HAP-1 (cell line): Measurements from ENCODE around the gene DEDD2.

ENCODE experiments used
- DNase-seq, 2 experiments: peaks; one replicate each; pipeline ENCODE4 v3.0.0-alpha.2; 2016 to 2020; ENCODE audit warnings: low spot score in 2 of 2
- H3K27me3 ChIP-seq: fragments of 250-450 bp; sonication (Bioruptor Pico); 2 replicates; pipeline ENCODE4 v1.5.1; 2020; ENCODE audit warnings: low read depth, mild to moderate bottlenecking, moderate library complexity
- H3K36me3 ChIP-seq: fragments of 250-450 bp; sonication (Bioruptor Pico); replicated peaks from 2 replicates; pipeline ENCODE4 v1.5.1; 2020; ENCODE audit warnings: mild to moderate bottlenecking
- H3K4me1 ChIP-seq: fragments of 250-450 bp; sonication (Bioruptor Pico); 2 replicates; pipeline ENCODE4 v1.5.1; 2020; ENCODE audit warnings: mild to moderate bottlenecking
- H3K4me3 ChIP-seq: fragments of 250-450 bp; sonication (Bioruptor Pico); 2 replicates; pipeline ENCODE4 v1.5.1; 2020; ENCODE audit warnings: mild to moderate bottlenecking, moderate library complexity
- H3K9me3 ChIP-seq: fragments of 250-450 bp; sonication (Bioruptor Pico); 2 replicates; pipeline ENCODE4 v1.5.1; 2020; ENCODE audit warnings: mild to moderate bottlenecking, moderate library complexity
- in situ Hi-C: fragments of 300-500 bp; cut with MboI; formaldehyde crosslinking; loops from 3 replicates; pipeline ENCODE4 v1.14.3; 2020; ENCODE audit warnings: low sequenced_read_pairs, inconsistent platforms, mixed read lengths

Gene DEDD2

DNA sequence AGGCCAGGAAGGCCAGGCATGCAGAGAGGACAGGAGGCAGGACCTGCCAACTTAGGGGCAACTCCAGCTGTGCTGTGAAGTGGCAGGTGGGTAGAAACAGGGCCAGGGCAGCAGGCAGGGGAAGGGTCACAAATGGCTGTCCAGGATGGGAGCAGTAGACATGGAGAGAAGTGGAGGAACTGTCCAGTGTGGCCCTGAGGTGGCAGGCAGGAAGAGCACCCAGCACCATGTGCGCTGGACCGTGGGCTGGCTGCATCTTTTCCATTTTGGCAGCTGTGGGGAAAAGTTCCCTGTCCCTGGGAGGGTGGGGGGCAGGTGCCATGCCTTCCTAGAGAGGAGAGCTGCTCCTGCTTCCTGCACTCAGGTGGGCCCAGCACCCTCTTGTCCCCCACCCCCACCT, 13.8 kb downstream of the DEDD2 start:
- no peaks in the 10 kb centered on the region for H3K27me3 ChIP-seq
- DNase-seq, result no peak
- H3K36me3 ChIP-seq, result peaks cover 79% of the 10 kb centered on the region
- H3K4me3 ChIP-seq, result no peak overlapping the region
- in situ Hi-C loops, result no loop called here
- no peaks in the 10 kb centered on the region for H3K4me1 ChIP-seq
- no peaks in the 10 kb centered on the region for H3K9me3 ChIP-seq

DNA sequence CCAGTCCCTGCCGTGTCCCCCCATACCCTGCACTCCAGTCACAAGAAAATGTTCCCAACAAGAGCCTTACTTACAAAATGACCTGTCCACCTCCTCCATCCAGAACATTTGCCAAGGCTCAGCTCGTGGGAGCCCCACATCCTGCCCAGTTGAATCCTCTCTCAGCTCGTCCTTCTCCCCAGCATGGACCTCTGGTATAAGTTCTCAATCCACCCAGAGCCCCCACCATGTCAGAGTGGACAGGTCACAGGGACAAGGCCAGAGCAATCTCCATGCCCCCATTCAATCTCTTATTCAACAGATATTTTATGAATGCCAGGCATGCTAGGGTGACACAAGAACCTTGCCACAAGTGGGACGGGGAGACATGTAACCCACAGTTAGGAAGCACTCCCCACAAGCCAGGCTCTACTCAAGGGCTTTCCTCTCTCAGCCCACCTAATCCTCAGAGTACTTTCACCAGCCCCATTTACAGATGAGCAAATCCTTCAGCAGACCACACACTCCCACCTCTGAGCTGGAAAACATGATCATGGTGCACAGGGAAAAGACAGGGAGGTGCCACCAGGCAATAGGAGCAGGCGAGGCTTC, 15.1 kb downstream of the DEDD2 start:
- peaks cover 74% of the 10 kb centered on the region for H3K36me3 ChIP-seq
- H3K9me3 ChIP-seq, result no peaks in the 10 kb centered on the region
- H3K4me3 ChIP-seq, result no peak overlapping the region
- no peaks in the 10 kb centered on the region for H3K27me3 ChIP-seq
- no peaks in the 10 kb centered on the region for H3K4me1 ChIP-seq
- in situ Hi-C loops, result no loop called here
- no peak for DNase-seq

DNA sequence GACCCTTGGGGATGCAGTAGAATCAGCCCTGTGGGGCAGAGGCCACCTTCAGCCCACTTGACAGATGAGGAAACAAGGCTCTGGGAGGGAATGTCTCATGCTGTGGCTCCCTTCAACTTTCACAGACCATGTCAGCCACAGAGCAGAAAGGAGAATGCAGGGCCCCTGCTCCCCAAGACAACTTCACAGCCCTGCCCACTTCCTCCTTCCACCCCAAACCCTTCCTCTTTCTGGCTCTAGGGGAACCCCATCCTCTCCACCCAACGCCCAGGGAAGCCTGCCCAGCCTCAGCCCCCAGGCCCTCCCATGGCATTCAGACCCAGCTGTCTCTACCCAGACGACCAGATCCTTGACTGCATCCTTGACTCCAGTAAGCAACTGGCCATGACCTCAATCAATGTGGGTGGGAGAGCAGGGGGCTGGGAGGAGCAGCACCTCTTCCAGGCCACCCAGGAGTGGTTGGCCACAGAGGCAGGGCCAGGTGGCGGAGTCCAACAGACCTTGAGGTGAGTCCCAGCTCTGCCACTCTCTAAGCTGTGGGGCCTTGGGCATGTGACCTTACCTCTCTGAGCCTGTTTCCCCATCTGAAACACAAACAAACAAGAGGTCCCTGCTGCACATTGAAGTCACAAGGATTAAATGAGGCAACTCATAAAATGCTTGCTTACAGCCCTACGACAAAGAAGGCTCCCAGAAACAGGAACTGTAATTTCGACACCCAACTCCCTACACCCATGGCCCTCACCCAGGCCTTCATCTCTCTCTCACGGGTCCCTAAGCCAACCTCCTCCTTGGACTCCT, 15.8 kb downstream of the DEDD2 start:
- H3K4me3 ChIP-seq, result no peak overlapping the region
- DNase-seq, result no peak

GRCh38 chr19:42200116-42200715, 17.3 kb downstream of the DEDD2 start:
- in situ Hi-C loops, result no loop called here
- H3K36me3 ChIP-seq, result peaks cover 61% of the 10 kb centered on the region
- no peaks in the 10 kb centered on the region for H3K9me3 ChIP-seq
- no peaks in the 10 kb centered on the region for H3K4me1 ChIP-seq
- H3K27me3 ChIP-seq, result no peaks in the 10 kb centered on the region
- DNase-seq, result no peak
- no peak overlapping the region for H3K4me3 ChIP-seq

More for the DNA sequence above, 15.8 kb downstream of the DEDD2 start:
- no peaks in the 10 kb centered on the region for H3K4me1 ChIP-seq
- no peaks in the 10 kb centered on the region for H3K9me3 ChIP-seq
- H3K27me3 ChIP-seq, result no peaks in the 10 kb centered on the region
- H3K36me3 ChIP-seq, result peaks cover 67% of the 10 kb centered on the region
- in situ Hi-C loops, result no loop called here

GRCh38 chr19:42199440-42200115, 17.9 kb downstream of the DEDD2 start:
- DNase-seq, result no peak
- in situ Hi-C loops, result no loop called here
- Histone ChIP-seq H3K9me3 (no peaks in the 10 kb centered on the region), H3K4me1 (no peaks in the 10 kb centered on the region), H3K4me3 (no peak overlapping the region), H3K36me3 (peaks cover 61% of the 10 kb centered on the region), H3K27me3 (no peaks in the 10 kb centered on the region)

DNA sequence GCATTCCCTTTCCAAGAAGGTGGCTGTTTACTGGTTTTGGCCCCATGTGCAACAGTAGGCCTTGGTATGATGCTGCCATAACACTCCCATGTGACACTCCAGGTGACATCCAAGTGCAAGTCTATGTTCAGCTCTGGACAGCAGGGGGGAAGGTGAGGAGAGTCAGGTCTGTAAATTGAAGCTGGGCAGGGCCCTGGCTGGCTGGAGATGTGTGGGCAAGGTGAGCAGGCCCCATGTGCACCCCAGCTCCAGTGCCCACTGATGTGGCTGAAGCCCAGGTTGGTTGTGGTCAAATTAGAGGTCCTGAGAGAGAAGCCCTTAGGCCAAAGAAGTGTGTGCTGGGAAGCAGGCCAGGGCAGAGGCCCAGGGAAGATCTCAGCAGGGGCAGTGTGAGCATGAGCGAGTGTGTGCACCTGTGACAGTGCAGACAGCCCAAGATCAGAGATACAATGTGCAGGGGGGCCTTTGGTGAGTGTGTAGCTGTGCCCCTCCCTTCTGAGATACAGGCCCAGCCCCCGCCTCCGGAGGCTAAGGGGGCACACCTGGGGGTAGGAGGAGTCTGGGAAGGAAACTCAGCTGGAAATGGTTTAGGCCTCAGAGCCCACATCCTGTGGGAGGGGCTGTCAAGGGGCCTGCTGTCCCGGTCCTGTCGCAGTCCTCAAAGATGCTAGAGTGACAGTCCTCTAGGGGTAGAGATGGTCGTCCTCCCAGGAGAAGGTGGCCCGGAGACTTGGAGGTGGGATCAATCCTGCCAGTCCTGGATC, 18.6 kb downstream of the DEDD2 start:
- H3K9me3 ChIP-seq, result no peaks in the 10 kb centered on the region
- H3K27me3 ChIP-seq, result no peaks in the 10 kb centered on the region
- no peak for DNase-seq
- in situ Hi-C loops, result no loop called here
- no peak overlapping the region for H3K4me3 ChIP-seq
- no peaks in the 10 kb centered on the region for H3K4me1 ChIP-seq
- H3K36me3 ChIP-seq, result peaks cover 56% of the 10 kb centered on the region

GRCh38 chr19:42197375-42197817, 20.1 kb downstream of the DEDD2 start:
- H3K4me1 ChIP-seq, result no peaks in the 10 kb centered on the region
- no peaks in the 10 kb centered on the region for H3K9me3 ChIP-seq
- no peak for DNase-seq
- no peaks in the 10 kb centered on the region for H3K27me3 ChIP-seq
- in situ Hi-C loops, result no loop called here
- peaks cover 41% of the 10 kb centered on the region for H3K36me3 ChIP-seq
- H3K4me3 ChIP-seq, result no peak overlapping the region

DNA sequence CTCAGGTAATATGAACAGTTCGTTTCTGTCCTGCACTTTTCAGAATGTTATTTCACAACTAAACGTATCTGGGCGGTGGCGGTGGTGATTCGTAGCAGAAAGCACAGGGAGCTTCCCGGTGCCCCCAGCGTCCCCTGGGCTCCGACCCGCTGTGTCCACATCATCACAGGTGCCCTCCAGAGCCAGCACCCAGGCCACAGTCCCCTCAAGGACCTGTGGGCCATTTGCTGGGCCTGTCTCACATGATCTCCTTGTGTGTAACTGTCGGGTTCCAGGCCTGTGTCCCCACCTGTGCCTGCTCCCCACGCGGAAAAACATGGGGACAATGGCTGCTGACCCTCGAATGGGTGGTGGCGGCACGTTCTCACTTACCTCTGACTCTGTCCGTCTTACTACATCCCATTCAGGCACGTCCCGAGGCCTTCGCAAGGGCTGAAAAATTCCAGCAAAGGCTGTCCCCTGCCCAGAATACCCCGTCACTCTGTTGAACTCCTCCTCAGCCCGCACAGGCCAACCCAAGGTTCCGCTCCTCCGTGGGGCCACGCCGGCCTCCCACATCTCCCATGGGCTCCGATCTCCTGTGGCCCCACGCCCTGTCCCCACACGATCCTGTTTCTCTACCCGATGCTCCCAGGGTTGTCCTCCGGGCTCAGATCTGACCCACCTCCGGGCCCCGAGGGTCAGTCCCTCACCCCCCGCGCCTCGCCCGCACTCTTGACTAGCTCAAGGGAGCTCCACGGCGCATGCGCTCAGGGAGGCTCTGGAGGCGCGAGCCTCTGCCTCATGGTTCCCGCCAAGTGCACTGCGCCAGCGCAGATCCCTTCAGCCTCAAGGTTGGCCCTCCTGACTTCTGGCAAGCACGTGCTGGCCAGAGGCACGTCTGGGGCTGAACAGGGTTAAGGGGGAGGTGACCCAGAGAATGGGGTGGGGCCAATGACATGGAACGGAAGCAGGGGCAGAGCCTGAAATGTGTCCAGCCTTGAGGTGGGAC, 21.2 kb downstream of the DEDD2 start:
- Histone ChIP-seq H3K4me1 (no peaks in the 10 kb centered on the region), H3K36me3 (peaks cover 30% of the 10 kb centered on the region), H3K9me3 (no peaks in the 10 kb centered on the region), H3K4me3 (no peak overlapping the region), H3K27me3 (peaks cover 5% of the 10 kb centered on the region)
- in situ Hi-C loops, result no loop called here
- no peak for DNase-seq

DNA sequence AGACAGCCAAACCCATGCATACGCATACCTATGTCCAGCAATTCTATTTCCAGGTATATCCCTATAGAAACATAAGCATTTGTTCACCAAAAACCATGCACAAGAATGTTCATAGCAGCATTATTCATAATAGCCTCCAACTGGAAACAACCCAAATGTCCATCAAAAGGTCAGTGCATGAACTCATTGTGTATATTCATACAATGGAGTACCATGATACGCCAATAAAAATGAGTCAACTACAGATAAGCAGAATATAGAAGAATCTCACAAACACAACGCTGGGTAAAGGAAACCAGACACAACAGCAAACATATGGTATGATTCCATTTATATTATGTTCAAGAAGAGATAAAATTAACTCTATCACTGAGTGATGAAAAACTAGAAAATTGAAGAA, 23.8 kb downstream of the DEDD2 start:
- Histone ChIP-seq H3K36me3 (peaks cover 6% of the 10 kb centered on the region), H3K4me1 (no peaks in the 10 kb centered on the region), H3K4me3 (no peak overlapping the region), H3K9me3 (no peaks in the 10 kb centered on the region), H3K27me3 (peaks cover 7% of the 10 kb centered on the region)
- in situ Hi-C loops, result no loop called here
- DNase-seq, result no peak

DNA sequence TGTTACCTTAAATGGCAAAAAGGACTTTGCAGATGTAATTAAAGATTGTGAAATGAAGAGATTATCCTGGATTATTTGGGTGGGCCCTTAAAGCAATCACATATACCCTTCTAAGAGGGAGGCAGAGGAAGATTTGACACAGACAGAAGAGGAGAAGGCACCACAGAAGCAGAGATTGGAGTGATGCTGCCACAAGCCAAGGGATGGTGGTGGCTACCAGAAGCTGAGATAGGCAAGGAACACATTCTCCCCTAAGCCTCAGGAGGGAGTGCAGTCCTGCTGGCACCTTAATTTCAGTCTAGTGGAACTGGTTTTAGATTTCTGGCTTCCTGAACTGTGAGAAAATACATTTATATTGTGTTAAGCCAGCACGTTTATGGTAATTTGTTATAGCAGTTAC, 24.2 kb downstream of the DEDD2 start:
- Histone ChIP-seq H3K4me3 (no peak overlapping the region), H3K4me1 (no peaks in the 10 kb centered on the region), H3K27me3 (peaks cover 7% of the 10 kb centered on the region), H3K9me3 (no peaks in the 10 kb centered on the region), H3K36me3 (peaks cover 2% of the 10 kb centered on the region)
- in situ Hi-C loops, result no loop called here
- no peak for DNase-seq

DNA sequence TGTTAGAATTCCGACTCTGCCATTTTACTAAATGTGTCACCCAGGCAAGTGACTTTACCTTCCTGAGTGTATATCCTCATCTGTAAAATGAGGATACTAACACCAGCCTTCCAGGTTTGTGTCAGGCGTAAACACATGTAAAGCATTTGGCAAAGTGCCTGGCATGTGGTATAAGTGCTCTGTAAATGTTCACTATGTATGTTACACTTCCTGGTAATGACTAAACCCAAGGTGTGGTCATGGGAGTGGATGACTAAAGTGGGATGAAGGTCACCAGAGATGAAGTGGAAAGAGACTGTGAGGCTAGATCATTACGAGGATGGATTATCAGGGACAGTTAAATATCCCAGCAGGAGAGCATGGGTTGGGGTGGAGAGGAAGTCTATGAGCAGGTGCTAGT, 25.6 kb downstream of the DEDD2 start:
- Histone ChIP-seq H3K4me3 (no peak overlapping the region), H3K36me3 (no peaks in the 10 kb centered on the region), H3K27me3 (peaks cover 7% of the 10 kb centered on the region), H3K9me3 (no peaks in the 10 kb centered on the region), H3K4me1 (no peaks in the 10 kb centered on the region)
- DNase-seq, result no peak
- in situ Hi-C loops, result no loop called here

GRCh38 chr19:42191330-42191729, 26.1 kb downstream of the DEDD2 start:
- DNase-seq, result no peak
- peaks cover 7% of the 10 kb centered on the region for H3K27me3 ChIP-seq
- in situ Hi-C loops, result no loop called here
- no peaks in the 10 kb centered on the region for H3K9me3 ChIP-seq
- no peaks in the 10 kb centered on the region for H3K36me3 ChIP-seq
- no peaks in the 10 kb centered on the region for H3K4me1 ChIP-seq
- no peak overlapping the region for H3K4me3 ChIP-seq
